K562 (cell line): ENCODE data around the gene CLNK. TPM values are rescaled to one million over a fixed set of nuclear protein-coding genes. Genes with fewer than 3 reads are reported as not detected.

Experiments used
- ATAC-seq: fragments of 200-7000 bp; cut with Tn5 transposase; 3 replicates; pipeline ENCODE4 v1.9.1; 2020; ENCODE audit warnings: moderate library complexity
- BruUV-seq: library from RNA; stranded (reverse); fragments of 400-500 nt; replicated peaks from 2 replicates; lab custom pipeline; 2021; lab: Mats Ljungman, UMichigan
- CTCF ChIA-PET: fragments of 300-600 bp; formaldehyde crosslinking; extraction: SDS; loops from one replicate; lab custom pipeline; 2021; ENCODE audit warnings: low intra/inter-chr PET ratio; lab: Yijun Ruan, JAX
- POLR2A ChIA-PET: fragments of 300-600, 350-650 bp; sonication (Branson Sonifier 250); formaldehyde crosslinking; extraction: SDS; loops from one replicate; lab custom pipeline; 2021; ENCODE audit warnings: antibody characterized with exemption, inconsistent platforms; lab: Yijun Ruan, JAX
- DNase-seq, 4 experiments: peaks; one replicate each; pipeline versions ENCODE4 v3.0.0 to v3.0.0-alpha.2; 2011 to 2018; ENCODE audit warnings: low spot score in 3 of 4, mixed read lengths in 3 of 4; ENCODE audit errors: extremely low read depth in 1 of 4
- FAIRE-seq: peaks from 2 replicates; lab custom pipeline; 2011; peaks lifted over from hg19 to GRCh38; lab: Jason Lieb, UNC
- H2AFZ ChIP-seq: 2 replicates; pipeline ENCODE4 v1.6.0; 2011; ENCODE audit warnings: low read depth, low read length, control low read depth, inconsistent platforms
- H3K27ac ChIP-seq: fragments of 200-600 bp; 3 replicates; pipeline ENCODE4 v1.8.0; 2011; ENCODE audit warnings: low read depth, mild to moderate bottlenecking, control low read depth, inconsistent platforms, low read length, moderate library complexity, mixed read lengths; ENCODE audit errors: extremely low read depth
- H3K27me3 ChIP-seq, 2 experiments: fragments of 300-600 bp in 1 of 2; 2 replicates in 1 of 2; 3 replicates in 1 of 2; pipeline versions ENCODE4 v1.6.0 to v1.8.0; 2011; ENCODE audit warnings: inconsistent platforms in 2 of 2, low read length in 2 of 2, mild to moderate bottlenecking in 1 of 2, mixed read lengths in 1 of 2, moderate library complexity in 1 of 2; ENCODE audit not compliant: control insufficient read depth in 2 of 2, insufficient read depth in 2 of 2
- H3K36me3 ChIP-seq: fragments of 300-600 bp; 3 replicates; pipeline ENCODE4 v1.8.0; 2011; ENCODE audit warnings: mild to moderate bottlenecking, low read length, inconsistent platforms; ENCODE audit not compliant: control insufficient read depth, insufficient read depth
- H3K4me1 ChIP-seq, 2 experiments: fragments of 200-600 bp in 1 of 2; replicated peaks in 1 of 2; 2 replicates in 1 of 2; 3 replicates in 1 of 2; pipeline versions ENCODE4 v1.5.1 to v1.8.0; 2011; ENCODE audit warnings: inconsistent platforms in 2 of 2, low read length in 2 of 2, mild to moderate bottlenecking in 1 of 2, mixed read lengths in 1 of 2, moderate library complexity in 1 of 2; ENCODE audit not compliant: control insufficient read depth in 2 of 2, insufficient read depth in 2 of 2
- H3K4me2 ChIP-seq: 2 replicates; pipeline ENCODE4 v1.6.1; 2011; ENCODE audit warnings: low read length, control low read depth, inconsistent platforms, mixed read lengths; ENCODE audit not compliant: insufficient read depth
- H3K4me3 ChIP-seq: fragments of 200-600 bp; sonication (generic), shearing (Covaris generic); 2 replicates; pipeline ENCODE4 v1.5.1; 2016; ENCODE audit warnings: control low read depth, inconsistent platforms
- H3K79me2 ChIP-seq: fragments of 200-600 bp; 3 replicates; pipeline ENCODE4 v1.8.0; 2011; ENCODE audit warnings: low read length, inconsistent platforms; ENCODE audit not compliant: control insufficient read depth, insufficient read depth
- H3K9ac ChIP-seq, 2 experiments: 2 replicates each; pipeline versions ENCODE4 v1.6.0 to v1.6.1; 2011; ENCODE audit warnings: low read depth in 2 of 2, low read length in 2 of 2, control low read depth in 1 of 2, inconsistent platforms in 1 of 2, mild to moderate bottlenecking in 1 of 2, mixed read lengths in 1 of 2; ENCODE audit not compliant: insufficient read depth in 1 of 2
- H3K9me1 ChIP-seq: one replicate; pipeline ENCODE4 v1.6.0; 2011; ENCODE audit warnings: inconsistent platforms, mild to moderate bottlenecking, low read length, moderate library complexity; ENCODE audit not compliant: control insufficient read depth, insufficient read depth
- H3K9me3 ChIP-seq: replicated peaks from 2 replicates; pipeline ENCODE4 v1.5.1; 2011; ENCODE audit warnings: low read depth, low read length, inconsistent platforms; ENCODE audit not compliant: control insufficient read depth, insufficient read depth
- H4K20me1 ChIP-seq: replicated peaks from 2 replicates; pipeline ENCODE4 v1.6.1; 2011; ENCODE audit warnings: low read length, inconsistent platforms, mixed read lengths; ENCODE audit not compliant: control insufficient read depth, insufficient read depth
- PHF21A ChIP-seq: fragments of 450-650 bp; IDR thresholded peaks from 2 replicates; pipeline ENCODE4 v1.6.1; 2017; ENCODE audit warnings: low read depth, borderline replicate concordance
- POLR2AphosphoS5 ChIP-seq: IDR thresholded peaks from 2 replicates; pipeline ENCODE4 v1.6.1; 2011; ENCODE audit warnings: mild to moderate bottlenecking, low read depth, low read length, moderate library complexity; ENCODE audit not compliant: control insufficient read depth, insufficient read depth
- REST ChIP-seq, 2 experiments: fragments of 450-650 bp; formaldehyde crosslinking in 1 of 2; IDR thresholded peaks; 2 replicates each; pipeline versions ENCODE4 v1.4.0 to v1.6.1; 2014 to 2020; ENCODE audit warnings: mild to moderate bottlenecking in 2 of 2, borderline replicate concordance in 1 of 2, low read depth in 1 of 2
- SREBF2 ChIP-seq: sonication (generic); formaldehyde crosslinking; IDR thresholded peaks from 2 replicates; pipeline ENCODE4 v1.4.0; 2020; ENCODE audit warnings: mild to moderate bottlenecking, missing genetic modification reagents
- TRIM25 ChIP-seq: fragments of 450-650 bp; IDR thresholded peaks from 2 replicates; pipeline ENCODE4 v1.7.0; 2016; ENCODE audit warnings: borderline replicate concordance
- WGBS: fragments of 100-300 bp; shearing (Covaris generic); methylation state at CpG from one replicate; pipeline ENCODE4 v1.1.6; 2016; ENCODE audit warnings: low coverage, mixed read lengths; ENCODE audit not compliant: insufficient coverage; ENCODE audit errors: missing lambda C conversion rate; 5-methylcytosine and 5-hydroxymethylcytosine counted together
- in situ Hi-C: fragments of 300-500 bp; cut with MboI; formaldehyde crosslinking; loops from 4 replicates; pipeline ENCODE4 v1.15.0; 2018; ENCODE audit warnings: inconsistent platforms, mixed read lengths
- intact Hi-C: fragments of 100-400 bp; cut with micrococcal nuclease; formaldehyde crosslinking; loops from 2 replicates; pipeline ENCODE4 v1.14.2; 2022
- polyA plus RNA-seq, 8 experiments: library from polyadenylated mRNA; depleted of rRNA in 4 of 8; stranded (reverse) in 5 of 8; unstranded in 3 of 8; fragments of >200 nt; fragmentation: Nextera tagmentation in 2 of 8; fragmentation: Illumina TruSeq in 1 of 8; extraction: Ambion mirVana in 2 of 8; extraction: Trizol in 1 of 8; gene quantifications; 2 replicates each; pipeline versions ENCODE4 v1.2.1 to v1.2.3, GENCODE V29; 2011 to 2014; ENCODE audit warnings: inconsistent platforms in 1 of 8, missing spikeins in 1 of 8
- total RNA-seq, 7 experiments: library from RNA; depleted of rRNA in 6 of 7; stranded (reverse); fragments of >200 nt in 6 of 7; fragmentation: Illumina TruSeq in 2 of 7; extraction: Trizol in 2 of 7; gene quantifications; 2 replicates each; pipeline versions ENCODE4 v1.2.1 to v1.2.3, GENCODE V29; 2011 to 2021; ENCODE audit warnings: low replicate concordance in 1 of 7

Gene CLNK
- total and polyA plus RNA-seq, 9 of the 15 experiments (the other 6 are each of a cell fraction or from before 2014, with no cell fraction given) = not detected

- Histone ChIP-seq H3K36me3 (peaks cover 71% of the 10 kb centered on the region), H3K4me2 (peak overlapping the region; percentile 45; the same call in 1 of the 2 replicates), H2AFZ (no peak overlapping the region), H3K4me3 (no peak overlapping the region), H3K4me1 (peaks cover 17 to 24% of the 10 kb centered on the region in 2 experiments; a peak in 4 of 5 replicates), H3K9me3 (no peaks in the 10 kb centered on the region; the same call in 1 of the 2 replicates), H3K27ac (no peak overlapping the region), H3K79me2 (peaks cover 97% of the 10 kb centered on the region), H4K20me1 (no peaks in the 10 kb centered on the region), H3K9ac (peak overlapping the region in 1 of 2 experiments; percentile 57; a peak in 1 of 4 replicates), H3K9me1 (no peaks in the 10 kb centered on the region), H3K27me3 (no peaks in the 10 kb centered on the region)
- TF ChIP-seq REST (IDR thresholded peaks at IDR 0.05; ENCODE audit: borderline replicate concordance) (no peak), REST (CRISPR knock-in tag; IDR thresholded peaks at IDR 0.05; ENCODE audit: low read depth) (no peak), PHF21A (no peak), POLR2AphosphoS5 (peak; percentile 20; the same call in 1 of the 2 replicates), SREBF2 (CRISPR knock-in tag) (no peak), TRIM25 (no peak)
- POLR2A ChIA-PET = interaction anchor here (0.9 kb wide), 1 partner anchor 297 kb away, joined by 3 read pairs; no protein-coding TSS in a partner anchor
- BruUV-seq = no TSS peak
- in situ Hi-C loops = no loop called here
- ATAC-seq (no peak), FAIRE-seq (no peak), DNase-seq (peak in 1 of 4 experiments; percentile 20)
- 51% methylated on average over 6 of the region's 6 CpGs for WGBS
- intact Hi-C loops = loop anchor here (5.0 kb wide), 2 partner anchors 42 to 282 kb away; no protein-coding TSS in a partner anchor
- CTCF ChIA-PET = no interaction called here
Observed at GRCh38 chr4:10454726-10455125, 229.8 kb downstream of the CLNK start.
